ENCODE measurements around the gene POU6F2.

The POU6F2 gene

GRCh38 chr7:39195967-39196366, 218.3 kb downstream of the POU6F2 start:
- DNase-seq: no peak

GRCh38 chr7:39197831-39198230, 220.1 kb downstream of the POU6F2 start:
- DNase-seq: no peak

GRCh38 chr7:39198556-39198955, 220.8 kb downstream of the POU6F2 start:
- DNase-seq: no peak

- no peak for DNase-seq
Observed at GRCh38 chr7:39199006-39199405, 221.3 kb downstream of the POU6F2 start.

- DNase-seq: no peak
Observed at GRCh38 chr7:39199951-39200350, 222.2 kb downstream of the POU6F2 start.

GRCh38 chr7:39202041-39202440, 224.3 kb downstream of the POU6F2 start:
- no peak for DNase-seq

GRCh38 chr7:39210362-39210761, 232.7 kb downstream of the POU6F2 start:
- no peak for DNase-seq

- DNase-seq: no peak
Observed at GRCh38 chr7:39211581-39211980, 233.9 kb downstream of the POU6F2 start.

GRCh38 chr7:39212876-39213275, 235.2 kb downstream of the POU6F2 start:
- no peak for DNase-seq

- DNase-seq: no peak
Observed at GRCh38 chr7:39217783-39218182, 240.1 kb downstream of the POU6F2 start.

- DNase-seq: no peak
Observed at GRCh38 chr7:39219869-39220268, 242.2 kb downstream of the POU6F2 start.

GRCh38 chr7:39221901-39222300, 244.2 kb downstream of the POU6F2 start:
- no peak for DNase-seq

- DNase-seq: no peak
Observed at GRCh38 chr7:39228946-39229345, 251.2 kb downstream of the POU6F2 start.

- no peak for DNase-seq
Observed at GRCh38 chr7:39233851-39234529, 256.3 kb downstream of the POU6F2 start.

- no peak for DNase-seq
Observed at GRCh38 chr7:39238234-39238869, 260.6 kb downstream of the POU6F2 start.

GRCh38 chr7:39240864-39241263, 263.2 kb downstream of the POU6F2 start:
- no peak for DNase-seq

GRCh38 chr7:39247576-39247975, 269.9 kb downstream of the POU6F2 start:
- DNase-seq: no peak

GRCh38 chr7:39248041-39248691, 270.5 kb downstream of the POU6F2 start:
- no peak for DNase-seq

- peak; percentile 16 for DNase-seq
Observed at GRCh38 chr7:39248692-39249090, 271.0 kb downstream of the POU6F2 start.

- DNase-seq: no peak
Observed at GRCh38 chr7:39249635-39250152, 272.0 kb downstream of the POU6F2 start.

GRCh38 chr7:39252916-39253315, 275.2 kb downstream of the POU6F2 start:
- no peak for DNase-seq

GRCh38 chr7:39259391-39260003, 281.8 kb downstream of the POU6F2 start:
- DNase-seq: no peak

- no peak for DNase-seq
Observed at GRCh38 chr7:39260279-39260844, 282.7 kb downstream of the POU6F2 start.

Measured in COR-L47 (cell line).